Caki2 (cell line): Measurements from ENCODE around the gene SLC29A3. TPM values are rescaled to one million over a fixed set of nuclear protein-coding genes. Genes with fewer than 3 reads are reported as not detected.
"Not testable (repeated sequence)": the region's sequence is repeated elsewhere in the genome, so short reads cannot be mapped to it uniquely, and the experiment has no call there.

Experiments
- DNase-seq: peaks from one replicate; pipeline ENCODE4 v3.0.0-alpha.2; 2015; ENCODE audit warnings: low read depth
- in situ Hi-C: cut with HindIII; loops from 2 replicates; pipeline ENCODE4 v1.10.0; 2016; ENCODE audit warnings: low sequenced_read_pairs, low pct_unique_long_range_greater_than_20kb, mixed read lengths
- total RNA-seq: library from RNA; depleted of rRNA; stranded (reverse); fragments of >200 nt; shearing (Covaris generic); gene quantifications from 2 replicates; pipeline ENCODE4 v1.2.3, GENCODE V29; 2014; ENCODE audit warnings: low replicate concordance

The SLC29A3 gene
- total RNA-seq, 1 experiment from 2014 or later = 0.41 TPM

GRCh38 chr10:71294856-71295255 lies 24.2 kb upstream of the SLC29A3 start:
- in situ Hi-C loops = no loop called here

DNA sequence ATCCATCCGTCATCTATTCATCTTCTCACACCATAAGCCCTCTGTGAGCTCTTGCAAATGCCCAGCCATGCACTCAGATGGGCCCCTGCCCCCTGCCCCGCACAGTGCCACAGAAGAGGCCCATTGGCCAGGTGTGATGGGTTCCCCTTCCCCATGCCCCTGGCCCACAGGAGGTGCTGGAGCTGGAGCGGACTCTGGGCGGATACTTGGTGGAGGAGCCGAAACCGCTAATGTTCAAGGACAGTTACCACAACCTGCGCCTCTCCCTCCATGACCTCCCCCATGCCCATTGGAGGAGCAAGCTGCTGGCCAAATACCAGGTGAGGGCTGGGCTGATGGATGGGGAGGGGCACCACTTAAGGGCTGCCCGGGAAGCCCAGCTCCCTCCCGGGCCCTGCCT lies 23.4 kb upstream of the SLC29A3 start:
- in situ Hi-C loops = no loop called here
- DNase-seq = no peak

More at GRCh38 chr10:71294856-71295255, 24.2 kb upstream of the SLC29A3 start:
- no peak for DNase-seq

DNA sequence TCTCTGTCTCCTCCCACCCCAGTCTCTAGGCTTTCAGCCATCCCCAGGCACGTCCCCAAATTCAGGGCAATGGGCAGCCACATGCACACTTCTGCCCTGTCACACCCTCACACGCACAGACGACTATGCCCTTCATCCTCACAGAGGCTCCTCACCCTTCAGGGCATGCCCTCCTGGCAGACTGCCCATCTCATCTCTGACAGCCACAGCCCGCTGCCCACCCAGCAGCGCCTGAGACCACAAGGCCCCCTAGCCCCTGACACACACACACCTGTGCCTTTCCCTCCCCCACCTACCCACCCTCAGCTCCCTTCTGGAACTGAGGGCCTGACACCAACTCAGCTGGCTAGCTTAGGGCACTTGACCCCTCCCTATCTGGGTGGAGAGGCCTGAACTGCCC lies 23.0 kb upstream of the SLC29A3 start:
- in situ Hi-C loops = no loop called here
- no peak for DNase-seq

DNA sequence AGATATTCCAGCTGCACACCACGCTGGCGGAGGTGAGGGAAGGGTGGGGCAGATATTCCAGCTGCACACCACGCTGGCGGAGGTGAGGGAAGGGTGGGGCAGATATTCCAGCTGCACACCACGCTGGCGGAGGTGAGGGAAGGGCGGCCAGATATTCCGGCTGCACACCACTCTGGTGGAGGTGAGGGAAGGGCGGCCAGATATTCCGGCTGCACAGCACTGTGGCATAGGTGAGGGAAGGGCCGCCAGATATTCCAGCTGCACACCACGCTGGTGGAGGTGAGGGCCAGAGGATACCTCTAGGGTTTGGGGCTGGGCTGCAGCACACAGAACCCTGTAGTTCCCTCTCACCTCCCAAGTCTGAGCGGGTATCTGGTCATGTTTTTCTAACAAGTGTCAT lies 22.2 kb upstream of the SLC29A3 start:
- in situ Hi-C loops, DNase-seq: not testable (repeated sequence)

- in situ Hi-C loops = no loop called here
- DNase-seq = no peak
Observed at GRCh38 chr10:71297343-71297742, 21.7 kb upstream of the SLC29A3 start.

DNA sequence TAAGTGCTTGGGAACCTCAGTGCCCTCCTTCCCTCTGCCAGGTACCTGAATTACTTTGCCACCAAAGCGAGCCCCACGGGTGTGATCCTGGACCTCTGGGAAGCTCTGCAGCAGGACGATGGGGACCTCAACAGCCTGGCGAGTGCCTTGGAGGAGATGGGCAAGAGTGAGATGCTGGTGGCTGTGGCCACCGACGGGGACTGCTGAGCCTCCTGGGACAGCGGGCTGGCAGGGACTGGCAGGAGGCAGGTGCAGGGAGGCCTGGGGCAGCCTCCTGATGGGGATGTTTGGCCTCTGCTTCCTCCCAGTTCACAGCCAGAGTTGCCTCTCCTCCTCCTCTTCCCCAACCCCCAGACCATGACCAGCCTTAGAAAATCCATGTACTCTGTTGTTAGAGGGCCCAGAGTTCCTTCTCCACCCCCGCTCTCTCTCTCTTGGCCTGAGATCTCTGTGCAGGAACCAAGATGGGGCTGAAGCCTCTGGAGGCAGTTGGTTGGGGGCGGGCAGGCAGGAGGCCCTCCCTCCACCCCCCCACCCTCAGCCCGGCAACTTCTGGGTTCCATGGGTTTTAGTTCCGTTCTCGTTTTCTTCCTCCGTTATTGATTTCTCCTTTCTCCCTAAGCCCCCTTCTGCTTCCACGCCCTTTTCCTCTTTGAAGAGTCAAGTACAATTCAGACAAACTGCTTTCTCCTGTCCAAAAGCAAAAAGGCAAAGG lies 19.8 kb upstream of the SLC29A3 start:
- DNase-seq = no peak
- in situ Hi-C loops = no loop called here

- DNase-seq = no peak
- in situ Hi-C loops = no loop called here
Observed at GRCh38 chr10:71300555-71301370, 18.3 kb upstream of the SLC29A3 start.

DNA sequence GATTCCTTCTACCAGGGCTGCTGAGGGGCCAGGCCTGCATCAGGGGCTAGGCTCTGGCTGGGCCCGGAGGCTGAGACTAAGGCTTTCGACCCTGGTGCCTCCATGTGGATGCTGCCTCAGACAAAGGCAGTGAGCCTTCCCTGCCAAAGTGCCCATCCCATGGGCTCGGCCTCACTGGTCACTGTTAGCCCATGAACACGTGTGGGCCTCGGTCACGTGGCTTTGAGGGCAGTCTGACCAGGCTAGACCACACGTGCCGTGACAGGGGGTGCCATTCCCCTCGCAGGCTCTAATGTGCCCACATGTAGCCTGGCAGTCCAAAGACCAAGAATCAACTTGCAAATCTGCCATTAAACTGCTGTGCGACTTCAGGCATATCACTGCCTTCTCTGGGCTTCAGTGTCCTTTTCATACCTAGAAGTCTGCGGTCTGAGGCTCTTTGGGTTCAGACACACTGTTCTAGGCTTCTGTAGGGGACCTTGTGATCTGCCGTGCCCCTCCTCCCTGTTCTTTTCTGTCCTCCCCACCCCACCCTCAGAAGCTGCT lies 17.6 kb upstream of the SLC29A3 start:
- no peak for DNase-seq
- in situ Hi-C loops = no loop called here

- DNase-seq = no peak
- in situ Hi-C loops = no loop called here
Observed at GRCh38 chr10:71302451-71302850, 16.6 kb upstream of the SLC29A3 start.

DNA sequence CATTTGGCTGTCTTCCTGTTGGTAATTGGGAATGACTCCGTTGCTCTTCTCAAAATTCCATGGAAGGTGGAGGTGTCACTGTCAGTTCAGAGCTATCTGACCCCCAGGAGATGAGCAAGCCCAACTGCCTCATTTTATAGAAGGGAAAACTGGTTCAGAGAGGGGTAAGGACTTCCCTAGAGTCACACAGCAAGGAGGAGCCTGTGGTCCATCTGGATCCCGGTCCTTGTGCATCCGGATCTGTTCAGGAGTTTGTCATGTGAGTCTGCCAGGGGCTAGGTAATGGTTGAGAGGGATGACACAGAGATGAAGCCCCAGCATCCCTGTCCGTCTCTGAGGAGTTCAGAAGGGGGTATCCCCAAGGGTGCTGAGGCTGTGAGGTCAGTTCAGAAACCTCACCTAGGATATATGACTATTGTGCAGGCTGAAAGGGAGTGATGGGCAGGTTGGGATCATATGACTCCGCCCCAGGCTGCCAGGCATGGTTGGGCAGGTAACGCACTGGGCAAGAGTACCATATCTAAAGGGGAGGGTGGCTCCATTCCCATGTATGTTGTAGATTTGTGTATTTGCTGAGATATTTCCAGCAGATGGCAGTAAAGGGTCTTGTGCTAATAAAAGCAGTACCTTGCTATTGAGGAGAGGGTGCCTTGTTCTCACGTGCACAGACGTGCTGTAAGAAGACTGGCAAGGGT lies 16.0 kb upstream of the SLC29A3 start:
- in situ Hi-C loops = no loop called here
- DNase-seq = peak; percentile 44

- no peak for DNase-seq
- in situ Hi-C loops = no loop called here
Observed at GRCh38 chr10:71303569-71303907, 15.5 kb upstream of the SLC29A3 start.

DNA sequence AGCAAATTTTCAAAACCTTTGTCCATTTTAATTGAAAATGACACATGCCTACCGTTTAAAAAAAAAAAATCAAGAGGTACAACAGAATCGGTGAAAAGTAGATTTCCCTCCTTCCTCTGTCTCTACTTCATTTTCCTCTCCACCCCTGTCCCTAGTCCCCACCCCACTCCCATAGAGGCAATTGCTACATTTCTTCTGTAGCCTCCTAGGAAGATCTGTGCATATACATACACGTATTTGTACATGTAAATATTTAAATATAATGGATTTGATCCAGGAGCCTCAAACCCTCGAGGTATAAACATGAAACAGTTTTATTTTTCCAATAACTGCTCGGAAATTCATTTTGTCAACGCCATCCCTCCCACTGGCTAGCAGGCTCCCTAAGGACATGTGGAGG lies 14.1 kb upstream of the SLC29A3 start:
- in situ Hi-C loops = no loop called here
- DNase-seq = no peak

DNA sequence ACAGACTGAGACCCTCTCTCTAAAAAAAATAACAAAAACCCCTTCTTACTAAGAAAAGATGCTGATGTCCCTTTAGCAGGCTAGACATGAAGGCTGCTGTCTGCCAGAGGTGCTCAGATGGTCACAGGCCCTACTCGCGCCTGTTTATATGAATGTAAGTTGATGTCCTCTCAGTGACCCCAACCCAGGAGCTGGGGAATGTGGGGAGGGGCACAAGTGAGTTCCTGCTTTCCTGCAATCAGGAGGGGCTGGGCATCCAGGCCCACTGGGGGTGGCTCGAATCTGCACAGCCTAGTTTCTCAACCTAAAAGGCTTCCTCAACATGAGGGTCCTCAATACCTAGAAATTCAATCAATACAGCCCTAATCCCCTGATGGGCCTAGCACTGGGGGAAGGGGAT lies 12.1 kb upstream of the SLC29A3 start:
- DNase-seq = no peak
- in situ Hi-C loops = no loop called here

- in situ Hi-C loops = no loop called here
- DNase-seq = no peak
Observed at GRCh38 chr10:71307469-71308085, 11.5 kb upstream of the SLC29A3 start.

DNA sequence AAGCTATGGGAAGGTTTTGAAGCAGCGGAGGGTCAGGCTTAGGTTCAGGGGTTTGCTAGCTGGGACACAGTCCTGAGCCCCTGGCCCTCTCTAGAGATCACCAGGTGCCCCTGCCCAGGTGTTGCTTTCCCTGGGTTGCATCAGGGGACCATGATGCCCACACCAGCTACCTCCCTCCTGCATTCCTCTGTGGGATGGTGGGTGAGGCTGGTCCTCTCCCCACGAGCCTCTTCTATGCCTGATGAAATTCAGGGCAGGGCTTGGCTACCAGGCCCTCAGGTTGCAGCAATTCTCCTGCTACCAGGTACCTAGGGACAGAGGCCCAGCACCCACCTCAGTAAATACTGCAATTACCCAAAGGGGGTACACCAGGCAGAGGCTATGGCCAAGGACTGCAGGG lies 10.8 kb upstream of the SLC29A3 start:
- DNase-seq = no peak
- in situ Hi-C loops = no loop called here

DNA sequence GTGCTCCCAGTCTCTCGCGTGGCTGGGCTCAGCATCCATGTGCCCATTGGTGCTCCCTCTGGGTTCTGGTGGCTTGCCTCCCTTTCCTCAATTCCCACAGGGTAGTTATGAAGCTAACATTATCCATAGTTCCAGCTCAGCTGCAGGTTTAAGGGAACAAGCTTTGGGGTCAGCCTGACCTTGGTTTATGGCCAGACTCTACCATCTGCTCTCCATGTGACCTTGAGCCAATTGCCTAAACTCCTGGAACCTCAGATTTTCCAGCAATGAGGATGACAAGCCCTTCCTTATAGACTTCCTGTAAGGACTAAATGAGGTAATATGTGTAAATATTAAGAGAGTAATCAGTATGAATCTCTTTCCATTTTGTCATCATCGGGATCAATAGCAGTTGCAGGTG lies 10.1 kb upstream of the SLC29A3 start:
- in situ Hi-C loops = no loop called here
- no peak for DNase-seq

GRCh38 chr10:71309919-71310318 lies 9.1 kb upstream of the SLC29A3 start:
- no peak for DNase-seq
- in situ Hi-C loops = no loop called here

GRCh38 chr10:71312220-71312619 lies 6.8 kb upstream of the SLC29A3 start:
- in situ Hi-C loops = no loop called here
- DNase-seq = no peak
